Measurements from ENCODE around the gene SLC31A1. TPM values are rescaled to one million over a fixed set of nuclear protein-coding genes. Genes with fewer than 3 reads are reported as not detected.
"Not testable (repeated sequence)": the region's sequence is repeated elsewhere in the genome, so short reads cannot be mapped to it uniquely, and the experiment has no call there.

The SLC31A1 gene
- total RNA-seq, 6 donors from 2014 or later: 10.5 to 44.7 (median 28.5) TPM

- no peaks in the 10 kb centered on the region for H3K27me3 ChIP-seq
- H3K27ac ChIP-seq: no peak overlapping the region
- no peak for ATAC-seq (ENCODE audit: low FRiP score in 2 of 2)
- TF ChIP-seq POLR2AphosphoS5 (IDR thresholded peaks at IDR 0.05): no peak
- TF ChIP-seq POLR2A (IDR thresholded peaks at IDR 0.05): no peak
- no peak for TF ChIP-seq CTCF (IDR thresholded peaks at IDR 0.05)
- no peak for TF ChIP-seq EP300 (IDR thresholded peaks at IDR 0.05)
- WGBS, 2 donors: 97 to 100% methylated on average over 2 of the region's 2 CpGs
- no peak for DNase-seq
- H3K36me3 ChIP-seq: peaks cover 61 to 93% (median 79%) of the 10 kb centered on the region in 4 donors
- H3K4me3 ChIP-seq: no peak overlapping the region
- H3K9me3 ChIP-seq: no peaks in the 10 kb centered on the region
- no peaks in the 10 kb centered on the region for H3K4me1 ChIP-seq
Measured at GRCh38 chr9:113289091-113289490, 67.7 kb downstream of the SLC31A1 start.

- no peak overlapping the region for H3K27ac ChIP-seq
- peaks cover 51 to 82% (median 72%) of the 10 kb centered on the region in 4 donors for H3K36me3 ChIP-seq
- no peak for DNase-seq
- TF ChIP-seq EP300 (IDR thresholded peaks at IDR 0.05): no peak
- no peak for TF ChIP-seq POLR2AphosphoS5 (IDR thresholded peaks at IDR 0.05)
- no peak for TF ChIP-seq POLR2A (IDR thresholded peaks at IDR 0.05)
- no peak for TF ChIP-seq CTCF (IDR thresholded peaks at IDR 0.05)
- no peaks in the 10 kb centered on the region for H3K9me3 ChIP-seq
- no peaks in the 10 kb centered on the region for H3K4me1 ChIP-seq
- no peaks in the 10 kb centered on the region for H3K27me3 ChIP-seq
- ATAC-seq (ENCODE audit: low FRiP score in 2 of 2): no peak
- no peak overlapping the region for H3K4me3 ChIP-seq
- 92% methylated on average over 6 of the region's 6 CpGs for WGBS, 2 donors
Measured at GRCh38 chr9:113290052-113290607, 68.8 kb downstream of the SLC31A1 start.

- Histone ChIP-seq H3K27ac (no peak overlapping the region), H3K4me1 (no peaks in the 10 kb centered on the region), H3K27me3 (no peaks in the 10 kb centered on the region), H3K9me3 (no peaks in the 10 kb centered on the region), H3K4me3 (no peak overlapping the region), H3K36me3 (peaks cover 26 to 52% (median 45%) of the 10 kb centered on the region in 4 donors)
- ATAC-seq (ENCODE audit: low FRiP score in 2 of 2) (no peak), DNase-seq (no peak)
- WGBS, 2 donors: 79 to 88% methylated on average over 7 of the region's 7 CpGs
- TF ChIP-seq CTCF (IDR thresholded peaks at IDR 0.05) (no peak), EP300 (IDR thresholded peaks at IDR 0.05) (no peak), POLR2A (IDR thresholded peaks at IDR 0.05) (no peak), POLR2AphosphoS5 (IDR thresholded peaks at IDR 0.05) (no peak)
Measured at GRCh38 chr9:113293285-113293878, 72.0 kb downstream of the SLC31A1 start.

- H3K4me1 ChIP-seq; H3K4me3 ChIP-seq; DNase-seq; H3K27me3 ChIP-seq; ATAC-seq (ENCODE audit: low FRiP score in 2 of 2); H3K9me3 ChIP-seq; H3K27ac ChIP-seq: not testable (repeated sequence)
- H3K36me3 ChIP-seq: peaks cover 8 to 23% (median 18%) of the 10 kb centered on the region in 4 donors
- WGBS, 2 donors: 95 to 98% methylated on average over 8 of the region's 8 CpGs
Measured at GRCh38 chr9:113296247-113296646, 74.9 kb downstream of the SLC31A1 start.

GRCh38 chr9:113296796-113297558 is 75.6 kb downstream of the SLC31A1 start:
- TF ChIP-seq EP300 (IDR thresholded peaks at IDR 0.05): no peak
- TF ChIP-seq POLR2AphosphoS5 (IDR thresholded peaks at IDR 0.05): no peak
- TF ChIP-seq POLR2A (IDR thresholded peaks at IDR 0.05): no peak
- no peak for TF ChIP-seq CTCF (IDR thresholded peaks at IDR 0.05)
- no peak for DNase-seq
- H3K27me3 ChIP-seq: no peaks in the 10 kb centered on the region
- H3K27ac ChIP-seq: no peak overlapping the region
- H3K36me3 ChIP-seq: peaks cover 3 to 16% (median 11%) of the 10 kb centered on the region in 4 donors
- no peaks in the 10 kb centered on the region for H3K9me3 ChIP-seq
- no peak overlapping the region for H3K4me3 ChIP-seq
- H3K4me1 ChIP-seq: peaks cover 0 to 6% (median 0%) of the 10 kb centered on the region in 4 donors
- 73 to 75% methylated on average over 9 of the region's 9 CpGs for WGBS, 2 donors
- no peak for ATAC-seq (ENCODE audit: low FRiP score in 2 of 2)
